Measurements from ENCODE around the gene MARS1.

MARS1 gene

DNA sequence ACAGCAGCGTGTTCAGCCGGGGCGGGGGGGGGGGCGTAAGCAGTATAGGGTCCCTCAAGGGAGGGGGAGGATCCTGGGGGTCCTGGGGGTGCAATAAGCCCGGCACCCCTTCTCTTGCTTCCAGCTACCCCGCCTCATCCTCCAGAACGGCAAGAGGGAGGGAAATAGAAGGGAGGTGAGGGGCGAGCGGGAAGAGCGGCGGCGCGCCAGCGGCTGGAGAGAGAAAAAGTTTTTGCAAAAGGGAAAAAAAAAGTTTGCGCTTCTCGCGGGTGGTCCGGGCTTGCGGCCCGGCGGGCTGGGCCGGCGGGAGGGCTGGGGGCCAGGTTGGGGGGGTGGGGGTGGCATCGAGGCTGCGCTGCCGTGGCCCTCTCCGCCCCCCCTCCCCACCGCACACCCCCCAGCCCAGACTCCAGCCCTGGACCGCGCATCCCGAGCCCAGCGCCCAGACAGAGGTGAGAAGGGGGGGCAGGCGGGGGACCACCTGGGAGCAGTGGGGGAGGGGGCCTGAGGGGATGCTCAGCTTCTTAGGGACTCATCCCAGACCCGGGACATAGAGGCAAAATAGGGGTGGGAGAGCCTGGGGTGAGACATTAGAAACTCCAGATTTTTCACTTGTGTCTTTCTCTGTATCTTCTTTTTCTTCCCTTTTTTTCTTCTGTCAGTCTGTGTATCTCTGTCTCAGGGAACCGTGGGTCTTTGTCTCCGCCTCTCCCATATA is 28.0 kb upstream of the MARS1 start, which contains the start of gene GLI1:
TSS of gene GLI1 (plus strand) at position 36 of the 718 bp plus-strand sequence. CDS start 3,907 bp downstream, outside the sequence.
- Histone ChIP-seq H3K4me3 (replicated peaks; ENCODE audit: low read depth, low read length) (peak within 1 kb of the TSS; percentile 81), H3K36me3 (ENCODE audit: control insufficient read depth, insufficient read depth, low read length) (no peaks in the 10 kb centered on the region), H3K27me3 (replicated peaks; ENCODE audit: control insufficient read depth, insufficient read depth, low read length) (no peaks in the 10 kb centered on the region)
- no peak for DNase-seq (ENCODE audit: extremely low read depth, insufficient read length)
- TF ChIP-seq, protein P1, sequence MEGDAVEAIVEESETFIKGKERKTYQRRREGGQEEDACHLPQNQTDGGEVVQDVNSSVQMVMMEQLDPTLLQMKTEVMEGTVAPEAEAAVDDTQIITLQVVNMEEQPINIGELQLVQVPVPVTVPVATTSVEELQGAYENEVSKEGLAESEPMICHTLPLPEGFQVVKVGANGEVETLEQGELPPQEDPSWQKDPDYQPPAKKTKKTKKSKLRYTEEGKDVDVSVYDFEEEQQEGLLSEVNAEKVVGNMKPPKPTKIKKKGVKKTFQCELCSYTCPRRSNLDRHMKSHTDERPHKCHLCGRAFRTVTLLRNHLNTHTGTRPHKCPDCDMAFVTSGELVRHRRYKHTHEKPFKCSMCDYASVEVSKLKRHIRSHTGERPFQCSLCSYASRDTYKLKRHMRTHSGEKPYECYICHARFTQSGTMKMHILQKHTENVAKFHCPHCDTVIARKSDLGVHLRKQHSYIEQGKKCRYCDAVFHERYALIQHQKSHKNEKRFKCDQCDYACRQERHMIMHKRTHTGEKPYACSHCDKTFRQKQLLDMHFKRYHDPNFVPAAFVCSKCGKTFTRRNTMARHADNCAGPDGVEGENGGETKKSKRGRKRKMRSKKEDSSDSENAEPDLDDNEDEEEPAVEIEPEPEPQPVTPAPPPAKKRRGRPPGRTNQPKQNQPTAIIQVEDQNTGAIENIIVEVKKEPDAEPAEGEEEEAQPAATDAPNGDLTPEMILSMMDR (IDR thresholded peaks at IDR 0.05; ENCODE audit: insufficient read depth, low read length, poor library complexity, severe bottlenecking), result no peak

DNA sequence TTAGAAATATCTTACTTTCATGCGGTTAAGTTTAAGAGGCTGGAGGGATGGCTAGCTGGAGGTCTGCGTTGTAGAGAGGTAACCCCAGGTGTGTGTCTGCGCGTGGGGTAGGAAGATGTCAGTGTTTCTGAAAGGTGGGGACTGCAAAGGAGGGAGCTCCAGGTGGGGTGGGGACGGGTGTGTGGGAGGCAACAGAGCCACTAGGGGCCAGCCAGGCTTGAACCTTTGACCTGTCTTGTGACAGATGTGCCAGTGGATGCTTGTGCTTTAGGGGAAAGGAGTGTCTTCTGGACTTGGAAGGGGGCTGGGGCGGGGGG is 27.4 kb upstream of the MARS1 start:
- no peaks in the 10 kb centered on the region for H3K36me3 ChIP-seq (ENCODE audit: control insufficient read depth, insufficient read depth, low read length)
- no peaks in the 10 kb centered on the region for H3K27me3 ChIP-seq (replicated peaks; ENCODE audit: control insufficient read depth, insufficient read depth, low read length)
- DNase-seq (ENCODE audit: extremely low read depth, insufficient read length), result no peak
- no peak overlapping the region for H3K4me3 ChIP-seq (replicated peaks; ENCODE audit: low read depth, low read length)
- TF ChIP-seq, protein P1 (IDR thresholded peaks at IDR 0.05; ENCODE audit: insufficient read depth, low read length, poor library complexity, severe bottlenecking), result no peak

DNA sequence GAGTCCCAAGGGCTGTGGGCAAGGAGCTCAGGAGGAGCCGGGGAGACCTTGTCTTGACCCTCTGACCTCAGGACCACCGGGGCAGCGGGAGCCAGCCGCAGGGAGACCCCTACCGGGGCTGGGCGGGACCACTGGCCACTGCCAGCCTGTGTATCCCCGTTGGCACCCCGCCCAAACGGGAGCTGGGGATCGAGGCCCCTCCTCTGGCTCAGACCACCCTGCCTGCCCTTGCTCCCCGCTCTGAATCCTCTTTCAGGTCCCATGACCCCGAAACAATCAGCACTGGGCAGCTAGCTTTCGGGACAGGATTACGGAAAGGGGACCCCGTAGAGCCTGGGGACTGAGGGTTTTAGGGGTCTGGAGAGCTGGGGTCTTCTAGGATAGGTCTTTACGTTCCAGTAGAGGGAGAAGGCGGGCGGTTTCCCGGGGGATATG is 27.0 kb upstream of the MARS1 start:
- no peaks in the 10 kb centered on the region for H3K36me3 ChIP-seq (ENCODE audit: control insufficient read depth, insufficient read depth, low read length)
- no peaks in the 10 kb centered on the region for H3K27me3 ChIP-seq (replicated peaks; ENCODE audit: control insufficient read depth, insufficient read depth, low read length)
- peak overlapping the region; percentile 58 for H3K4me3 ChIP-seq (replicated peaks; ENCODE audit: low read depth, low read length)
- TF ChIP-seq, protein P1 (IDR thresholded peaks at IDR 0.05; ENCODE audit: insufficient read depth, low read length, poor library complexity, severe bottlenecking), result no peak
- DNase-seq (ENCODE audit: extremely low read depth, insufficient read length), result no peak

DNA sequence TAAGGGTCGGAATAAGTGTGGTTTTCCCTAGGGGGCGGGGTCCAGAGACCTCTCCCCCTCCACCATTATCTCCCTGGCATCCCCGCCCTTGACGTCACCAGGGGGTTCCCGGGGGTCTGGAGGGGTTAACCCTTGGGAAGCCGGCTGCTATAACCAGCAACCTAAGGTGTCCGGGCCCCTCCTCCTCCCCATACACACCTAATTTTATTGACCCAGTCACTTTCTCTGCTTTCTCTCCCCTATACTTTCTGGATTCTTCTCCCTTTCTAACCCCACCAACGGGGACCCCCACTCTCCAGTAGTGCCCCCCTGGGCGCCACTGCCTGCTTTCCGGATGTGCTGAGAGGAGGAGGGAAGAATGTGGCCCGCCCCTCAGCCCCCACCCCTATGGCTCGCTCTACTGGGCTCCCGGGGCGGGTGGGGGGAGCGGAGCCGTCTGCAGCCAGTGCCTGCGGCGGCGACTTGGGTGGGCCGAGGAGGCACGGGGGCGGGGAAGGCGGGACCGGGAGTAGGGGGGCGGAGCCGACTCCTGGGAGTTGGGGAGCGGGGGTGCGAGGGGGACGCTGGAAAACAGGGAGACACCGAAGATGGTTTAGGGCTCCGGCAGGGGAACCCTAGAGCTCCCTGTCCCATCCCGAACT is 26.5 kb upstream of the MARS1 start:
- DNase-seq (ENCODE audit: extremely low read depth, insufficient read length), result no peak

DNA sequence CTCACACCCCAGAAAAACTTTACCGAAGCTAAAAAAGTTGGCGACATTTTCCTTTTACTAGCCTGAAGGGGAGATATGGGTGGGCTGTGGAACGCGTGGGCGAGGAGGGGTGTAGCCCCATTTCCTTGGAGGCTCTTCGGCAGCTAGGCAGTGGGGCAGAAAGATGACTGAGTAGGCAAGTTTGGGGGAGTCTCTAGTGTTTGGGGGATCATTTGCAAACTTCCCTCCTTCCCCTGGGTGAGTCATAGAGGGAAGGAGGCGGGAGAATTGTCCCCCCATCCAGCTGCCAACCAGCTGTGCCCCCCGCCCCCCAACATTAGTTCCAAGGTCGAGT is 26.0 kb upstream of the MARS1 start:
- DNase-seq (ENCODE audit: extremely low read depth, insufficient read length), result no peak
- TF ChIP-seq, protein P1 (IDR thresholded peaks at IDR 0.05; ENCODE audit: insufficient read depth, low read length, poor library complexity, severe bottlenecking), result no peak
- H3K4me3 ChIP-seq (replicated peaks; ENCODE audit: low read depth, low read length), result peak overlapping the region; percentile 58
- no peaks in the 10 kb centered on the region for H3K27me3 ChIP-seq (replicated peaks; ENCODE audit: control insufficient read depth, insufficient read depth, low read length)
- no peaks in the 10 kb centered on the region for H3K36me3 ChIP-seq (ENCODE audit: control insufficient read depth, insufficient read depth, low read length)

More for the DNA sequence above, 26.5 kb upstream of the MARS1 start:
- Histone ChIP-seq H3K27me3 (replicated peaks; ENCODE audit: control insufficient read depth, insufficient read depth, low read length) (no peaks in the 10 kb centered on the region), H3K4me3 (replicated peaks; ENCODE audit: low read depth, low read length) (peak overlapping the region; percentile 58), H3K36me3 (ENCODE audit: control insufficient read depth, insufficient read depth, low read length) (no peaks in the 10 kb centered on the region)
- TF ChIP-seq, protein P1 (IDR thresholded peaks at IDR 0.05; ENCODE audit: insufficient read depth, low read length, poor library complexity, severe bottlenecking), result no peak
